ENCODE measurements around the gene RASGRP1.

Gene RASGRP1

DNA sequence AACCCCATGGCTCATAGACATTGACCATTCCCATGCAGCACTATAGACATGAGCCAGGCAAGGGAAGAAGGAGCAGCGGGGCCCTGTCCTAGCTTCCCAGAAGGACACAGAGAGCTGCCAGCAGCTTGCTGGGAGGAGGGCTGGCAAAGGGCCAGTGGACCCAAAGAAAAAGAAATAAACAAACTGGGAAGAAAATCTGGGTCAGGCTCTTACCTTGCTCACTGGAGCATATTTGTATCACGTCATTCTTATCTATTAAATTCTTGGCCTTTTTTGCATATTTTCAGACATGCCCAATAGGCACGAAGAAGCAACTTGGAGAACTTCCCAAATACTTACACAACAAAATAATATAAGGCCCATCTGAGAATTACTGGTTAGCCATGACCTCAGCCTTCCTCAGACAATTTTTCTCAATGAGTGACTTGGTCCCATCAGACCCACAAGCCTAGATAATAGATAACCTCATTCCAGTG, 28.4 kb downstream of the RASGRP1 start:
- no peak for DNase-seq (ENCODE audit: low spot score)

DNA sequence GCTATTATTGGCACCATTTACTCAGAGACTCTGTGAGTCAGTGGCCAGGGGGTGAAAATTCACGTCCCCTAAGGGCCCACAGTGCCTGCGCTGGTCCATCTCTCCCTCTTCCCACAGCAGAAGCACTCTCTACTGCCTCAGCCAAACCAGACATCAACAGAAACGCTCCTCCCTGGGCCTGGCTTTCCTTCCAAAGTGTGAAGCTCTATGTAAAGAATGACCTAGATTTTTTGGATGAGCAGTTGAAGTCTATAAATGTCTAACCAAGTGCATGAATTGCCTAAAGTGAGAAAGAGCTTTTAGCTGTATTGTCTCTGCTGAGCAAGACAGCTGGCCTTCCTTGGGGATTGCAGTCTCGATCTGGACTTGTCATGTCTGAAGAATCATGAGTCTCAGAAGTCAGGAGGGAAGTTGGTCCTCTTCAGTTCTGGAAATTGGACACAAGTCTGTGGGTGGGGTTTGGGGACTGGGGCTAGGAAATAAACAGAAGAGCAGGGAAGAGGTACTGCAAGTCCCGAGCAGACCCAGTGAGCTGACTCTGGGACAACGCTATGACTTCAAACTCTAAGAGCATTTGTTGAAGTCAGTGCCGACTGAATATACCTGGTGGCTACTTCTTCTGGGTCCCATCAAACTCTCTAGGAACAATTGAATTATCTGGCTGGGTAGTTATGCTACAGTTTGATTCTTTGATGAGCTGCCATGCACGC, 29.0 kb downstream of the RASGRP1 start:
- no peak for DNase-seq (ENCODE audit: low spot score)

DNA sequence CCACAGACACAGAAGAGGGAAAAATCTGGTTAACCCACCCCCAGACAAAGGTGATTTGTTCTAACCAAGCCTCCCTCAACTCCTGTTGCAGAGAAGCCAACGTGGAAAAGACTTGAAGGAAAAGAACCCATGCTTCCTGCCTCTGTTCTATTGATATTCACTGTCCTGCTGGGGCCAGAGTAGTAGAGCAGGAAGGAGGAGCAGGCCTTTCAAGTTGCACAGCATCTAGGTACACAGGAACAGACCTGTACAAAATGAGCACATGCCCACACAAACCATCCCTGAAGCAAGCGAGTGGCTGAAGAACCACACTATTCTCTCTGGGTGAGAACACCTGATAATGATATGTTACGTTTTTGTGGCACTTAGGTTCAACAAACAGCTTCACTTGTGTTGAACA, 29.9 kb downstream of the RASGRP1 start:
- DNase-seq (ENCODE audit: low spot score) = no peak

DNA sequence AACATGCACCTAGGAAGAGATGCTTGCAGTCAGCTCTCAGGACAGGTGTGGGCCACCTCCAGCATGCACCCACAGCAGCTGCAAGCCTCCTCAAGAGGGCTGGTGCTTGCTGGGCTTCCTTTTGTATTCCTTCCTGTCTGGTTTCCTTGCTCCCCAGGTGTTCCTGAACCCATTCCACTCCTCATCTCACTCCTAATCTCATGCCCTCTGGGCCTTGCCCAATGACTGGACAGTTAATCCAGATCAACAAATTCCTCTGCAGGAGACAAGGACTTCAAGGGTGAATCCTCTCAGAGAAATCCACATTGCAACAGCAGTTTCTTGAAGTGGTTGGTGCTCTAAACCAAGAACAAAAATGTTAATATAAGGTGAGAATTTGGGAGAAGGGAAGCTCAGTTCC, 30.7 kb downstream of the RASGRP1 start:
- no peak for DNase-seq (ENCODE audit: low spot score)

DNA sequence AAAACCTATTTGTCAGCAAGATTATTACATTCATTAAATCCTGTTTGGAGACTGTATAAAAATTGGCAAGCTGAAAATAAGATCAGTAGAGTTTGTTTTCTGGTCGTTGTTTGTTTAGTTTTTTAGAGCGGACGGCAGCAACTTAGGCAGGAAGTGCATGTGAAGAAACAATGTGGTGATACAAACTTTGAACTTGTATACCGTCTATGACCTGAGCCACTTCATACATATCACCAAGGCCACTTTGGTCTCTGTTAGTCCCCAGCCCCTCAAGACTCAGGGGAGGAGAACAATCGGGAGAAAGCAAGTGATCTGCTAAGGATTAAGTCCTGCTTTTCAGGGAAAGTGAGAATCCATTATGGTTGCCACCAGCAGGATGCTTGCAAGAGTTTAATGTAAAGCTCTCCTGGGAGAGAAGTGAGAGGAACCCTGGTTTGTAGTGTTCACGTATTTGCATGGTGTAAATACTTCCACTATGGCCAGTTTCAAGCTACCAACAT, 31.1 kb downstream of the RASGRP1 start:
- DNase-seq (ENCODE audit: low spot score) = no peak

DNA sequence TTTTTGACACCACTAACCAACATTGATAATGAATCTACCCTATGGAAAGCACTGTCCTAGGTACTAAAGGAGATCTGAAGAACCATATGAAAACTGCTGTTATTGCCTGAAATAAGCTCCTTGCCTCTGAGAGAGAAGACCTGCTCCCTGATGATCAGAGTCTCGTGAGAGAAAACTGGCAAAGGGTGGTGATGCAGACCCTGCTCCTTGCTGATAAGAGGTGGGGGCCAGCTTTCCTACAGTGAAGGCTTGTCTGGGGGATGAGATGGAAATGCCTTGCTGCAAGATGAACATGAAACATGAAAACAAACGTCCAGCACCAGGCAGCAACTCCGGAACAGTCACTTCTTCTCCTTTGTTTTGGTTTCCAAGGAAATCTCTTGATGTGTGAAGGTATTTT, 31.9 kb downstream of the RASGRP1 start:
- no peak for DNase-seq (ENCODE audit: low spot score)

DNA sequence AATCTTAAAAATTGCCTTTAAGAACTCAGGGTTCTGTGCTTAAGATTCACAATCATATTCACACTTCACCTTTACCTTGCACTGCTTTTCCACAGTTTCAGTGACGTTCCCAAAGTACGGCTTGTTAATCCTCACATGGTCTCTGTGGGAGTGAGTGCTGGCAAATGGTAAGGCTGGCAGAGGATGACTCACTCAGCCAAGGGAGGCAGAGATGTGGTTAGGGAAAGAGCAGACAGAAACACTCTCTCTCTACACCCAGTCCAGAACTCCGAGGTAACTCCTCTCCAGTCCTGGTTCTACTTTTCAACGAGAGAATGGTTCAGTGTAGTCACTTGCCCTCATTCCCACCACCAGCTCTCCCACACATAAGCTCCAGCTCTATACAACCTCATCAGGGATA, 33.1 kb downstream of the RASGRP1 start:
- no peak for DNase-seq (ENCODE audit: low spot score)

DNA sequence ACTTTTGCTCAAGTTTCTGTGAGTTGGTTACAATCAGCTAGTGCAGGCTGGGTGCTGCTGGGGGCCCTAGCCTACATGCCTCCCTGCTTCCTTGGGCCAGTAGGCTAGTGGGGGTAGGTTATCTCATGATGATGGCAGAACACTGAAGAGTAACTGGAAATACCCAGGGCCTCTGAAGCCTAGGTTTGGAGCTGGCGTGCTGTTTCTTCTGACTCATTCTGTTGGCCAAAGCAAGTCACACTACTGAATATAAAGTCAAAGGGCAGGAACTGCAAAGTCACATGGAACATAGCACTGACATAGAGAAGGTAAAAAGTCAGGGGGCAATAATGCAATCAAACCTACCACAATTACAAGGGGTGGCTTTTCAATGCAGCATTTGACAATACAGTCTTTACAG, 34.5 kb downstream of the RASGRP1 start:
- no peak for DNase-seq (ENCODE audit: low spot score)

DNA sequence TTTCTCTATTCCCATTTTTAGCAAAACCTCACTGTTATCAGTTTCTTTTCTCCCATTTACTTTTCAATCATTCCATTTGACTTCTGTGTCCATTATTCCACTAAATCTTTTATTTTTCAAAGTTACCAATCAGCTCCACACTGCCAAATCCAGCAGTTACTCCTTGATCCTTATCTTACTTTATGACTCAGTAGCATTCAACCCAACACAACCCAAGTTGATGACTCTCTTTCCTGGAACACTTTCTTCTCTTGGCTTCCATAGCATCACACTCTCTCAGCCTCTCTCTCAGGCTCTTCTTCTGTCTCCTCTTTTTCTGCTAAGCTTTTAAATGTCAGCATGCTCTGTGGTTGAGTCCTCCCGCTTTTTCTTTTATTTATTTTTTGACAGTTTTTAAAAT, 36.3 kb downstream of the RASGRP1 start:
- no peak for DNase-seq (ENCODE audit: low spot score)

DNA sequence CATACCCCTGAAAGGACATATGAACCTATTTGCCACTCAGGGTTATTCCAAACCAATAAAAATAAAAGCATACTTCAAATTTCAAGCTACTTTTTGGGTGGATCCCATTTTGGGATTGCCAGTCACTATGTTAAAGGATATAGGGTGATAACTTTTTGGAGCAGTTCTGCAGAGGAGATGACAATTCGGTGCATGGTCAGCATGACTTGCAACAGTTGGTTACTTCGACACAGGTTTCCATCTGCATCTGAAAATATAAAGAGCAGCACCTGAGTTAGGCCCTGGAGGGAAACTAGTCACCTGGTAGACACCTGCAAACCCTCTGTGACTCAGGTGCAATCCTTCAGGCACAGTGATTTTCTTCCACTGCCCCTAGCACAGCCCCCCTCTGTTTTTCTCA, 38.5 kb downstream of the RASGRP1 start:
- DNase-seq (ENCODE audit: low spot score) = no peak

DNA sequence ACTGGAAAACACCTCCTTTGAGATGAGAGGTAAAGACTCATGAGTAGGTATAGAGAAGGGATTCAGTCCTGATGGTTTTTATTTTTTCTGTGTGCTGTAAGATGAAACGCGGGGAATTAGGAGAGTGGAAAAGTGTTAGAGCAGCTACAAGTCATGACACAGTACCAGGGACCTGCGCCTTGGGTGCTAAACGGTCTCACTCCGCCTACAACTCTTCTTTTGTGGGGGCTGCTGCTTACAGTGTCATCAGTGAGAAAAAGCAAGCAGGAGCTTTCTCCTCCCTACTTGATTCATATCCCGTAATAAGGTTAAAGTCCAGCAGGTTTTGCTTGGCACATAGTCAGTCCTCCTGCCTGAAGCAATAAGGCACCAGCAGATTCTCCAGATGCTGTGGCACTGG, 39.1 kb downstream of the RASGRP1 start:
- no peak for DNase-seq (ENCODE audit: low spot score)

DNA sequence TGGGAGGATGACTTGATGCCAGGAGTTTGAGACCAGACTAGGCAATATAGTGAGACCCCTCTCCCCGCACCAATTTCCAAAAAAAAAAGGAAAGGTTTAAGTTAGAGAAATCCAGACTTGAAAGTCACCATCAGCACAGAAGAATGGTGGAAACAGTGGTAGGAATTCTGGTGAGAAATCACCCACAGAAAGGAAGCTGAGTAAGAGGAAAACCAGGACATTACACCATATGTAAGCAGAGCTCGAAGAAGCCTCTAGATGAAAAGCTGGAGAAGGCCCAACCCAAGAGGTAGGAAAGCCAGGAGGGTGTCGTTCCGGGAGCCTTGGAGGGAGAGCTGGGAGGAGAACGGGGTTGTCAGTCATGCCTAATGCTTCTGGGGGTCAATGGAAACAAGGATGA, 40.5 kb downstream of the RASGRP1 start:
- no peak for DNase-seq (ENCODE audit: low spot score)

DNA sequence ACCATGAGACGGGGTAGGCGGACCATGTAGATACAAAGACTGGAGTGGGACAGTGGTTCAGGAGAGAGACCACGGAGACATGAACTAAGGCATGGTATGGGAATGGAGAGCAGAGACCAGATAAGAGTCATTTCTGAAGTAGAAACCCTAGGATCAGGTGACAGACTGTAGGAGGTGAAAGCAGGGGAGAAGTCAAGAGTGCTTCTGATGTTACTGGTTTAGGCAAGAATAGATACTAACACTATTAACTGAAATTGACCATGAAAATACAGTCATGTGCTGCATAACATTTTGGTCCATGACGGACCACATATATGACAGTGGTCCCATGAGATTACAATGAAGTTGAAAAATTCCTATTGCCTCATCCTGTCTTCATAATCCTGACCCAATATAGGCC, 41.7 kb downstream of the RASGRP1 start:
- no peak for DNase-seq (ENCODE audit: low spot score)

DNA sequence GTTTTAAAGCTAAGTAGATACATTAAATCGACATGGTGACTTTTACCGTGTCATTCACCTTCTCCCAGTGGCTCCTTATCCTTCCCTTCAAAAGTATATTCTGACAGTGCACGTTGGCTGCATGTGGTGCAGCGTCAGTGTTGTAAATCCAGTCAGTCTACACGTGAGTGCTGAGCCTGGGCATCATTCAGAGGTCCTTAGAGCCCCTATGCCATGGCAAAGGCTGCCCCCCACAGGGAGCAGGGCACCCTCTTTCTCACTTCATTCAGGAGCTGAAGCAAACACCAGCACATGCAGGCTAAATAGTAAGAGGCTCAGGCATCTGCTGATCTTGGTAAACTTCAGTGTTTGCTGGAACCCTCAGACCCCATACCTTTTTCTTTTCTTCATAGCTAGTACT, 43.3 kb downstream of the RASGRP1 start:
- no peak for DNase-seq (ENCODE audit: low spot score)

DNA sequence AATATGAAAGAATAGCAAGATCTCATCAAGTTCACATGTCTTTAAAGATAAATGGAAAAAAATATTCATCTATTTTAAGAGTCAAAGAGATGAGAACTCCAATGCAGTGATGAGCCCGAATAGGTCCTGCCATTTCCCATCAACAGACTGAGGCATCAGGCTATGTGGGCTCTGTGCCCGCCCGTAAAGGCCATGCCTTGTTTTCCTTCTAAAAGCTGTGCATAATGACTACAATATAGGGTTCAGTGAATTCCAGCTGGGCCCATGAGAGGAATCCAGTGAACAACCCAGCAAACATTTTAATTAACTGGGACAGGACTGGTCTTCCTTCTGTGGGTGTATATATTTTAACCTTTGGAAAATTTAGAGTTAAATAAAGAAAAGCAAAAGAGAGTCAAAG, 44.6 kb downstream of the RASGRP1 start:
- no peak for DNase-seq (ENCODE audit: low spot score)

DNA sequence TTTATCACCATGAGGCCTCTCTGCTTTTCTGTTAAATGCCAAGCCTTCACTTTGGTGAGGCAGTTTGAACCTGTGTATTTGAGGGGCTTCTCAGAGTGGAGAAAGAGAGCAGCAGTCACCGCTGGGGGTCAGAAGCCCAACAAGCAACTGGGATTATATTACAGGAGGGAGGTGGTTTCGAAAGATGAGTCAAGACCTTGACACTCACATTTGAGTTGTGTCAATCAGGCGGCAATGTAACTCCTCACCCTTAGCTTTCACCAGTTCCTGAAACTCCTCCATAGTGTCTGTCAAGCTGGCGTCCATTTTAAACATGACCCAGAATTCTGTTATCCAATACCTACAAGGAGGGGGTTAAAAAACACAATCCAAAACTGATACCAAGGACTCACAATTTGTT, 46.5 kb downstream of the RASGRP1 start:
- no peak for DNase-seq (ENCODE audit: low spot score)

DNA sequence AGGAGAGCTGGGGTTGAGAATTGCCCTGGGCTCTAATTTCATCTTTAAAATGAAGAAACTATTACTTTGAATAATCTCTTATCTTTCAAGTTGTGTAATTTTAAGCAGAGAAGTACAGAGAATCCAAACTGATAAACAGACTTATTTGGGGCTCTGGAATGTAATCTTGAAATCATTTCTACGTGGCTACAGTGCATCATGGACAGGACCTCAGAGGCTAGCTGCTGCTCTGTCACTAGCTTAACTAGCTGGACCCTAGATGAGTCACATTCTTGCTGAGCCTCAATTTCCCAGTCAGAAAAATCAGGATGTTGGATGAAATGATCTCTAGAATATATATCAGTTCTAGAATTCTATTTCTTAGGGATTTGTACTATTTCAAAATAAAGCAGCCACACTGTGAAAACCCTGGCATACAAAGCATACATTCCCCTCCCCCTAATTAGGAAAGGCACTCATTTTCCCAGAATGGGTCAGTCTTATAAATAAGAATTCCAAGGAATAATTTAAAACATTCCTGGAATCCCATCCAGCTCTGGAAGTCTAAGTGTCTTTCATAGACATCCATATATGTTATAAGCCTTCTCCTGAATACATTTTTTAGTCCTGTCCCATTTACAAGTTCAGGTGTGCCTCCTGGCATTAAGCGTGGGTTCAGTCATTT, 47.2 kb downstream of the RASGRP1 start:
- no peak for DNase-seq (ENCODE audit: low spot score)

DNA sequence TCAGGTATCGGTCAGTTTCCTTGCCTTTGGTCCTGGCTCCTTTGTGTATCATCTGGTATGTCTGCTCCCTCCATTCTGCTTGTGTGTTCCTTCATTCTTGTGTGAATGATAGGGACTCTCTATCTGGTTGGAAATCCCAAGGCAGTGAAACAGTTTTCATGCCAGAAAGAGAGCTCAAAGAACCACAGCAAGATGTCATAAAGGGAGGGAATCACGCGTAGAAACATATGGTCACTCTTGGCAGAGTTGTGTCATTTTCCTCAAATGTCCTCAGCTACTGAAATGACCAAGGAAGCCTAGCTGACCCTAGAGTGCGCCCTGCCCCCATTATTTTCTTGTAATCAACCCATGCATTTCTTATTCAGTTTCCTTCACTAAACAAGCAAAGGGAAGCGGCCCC, 48.0 kb downstream of the RASGRP1 start:
- no peak for DNase-seq (ENCODE audit: low spot score)

DNA sequence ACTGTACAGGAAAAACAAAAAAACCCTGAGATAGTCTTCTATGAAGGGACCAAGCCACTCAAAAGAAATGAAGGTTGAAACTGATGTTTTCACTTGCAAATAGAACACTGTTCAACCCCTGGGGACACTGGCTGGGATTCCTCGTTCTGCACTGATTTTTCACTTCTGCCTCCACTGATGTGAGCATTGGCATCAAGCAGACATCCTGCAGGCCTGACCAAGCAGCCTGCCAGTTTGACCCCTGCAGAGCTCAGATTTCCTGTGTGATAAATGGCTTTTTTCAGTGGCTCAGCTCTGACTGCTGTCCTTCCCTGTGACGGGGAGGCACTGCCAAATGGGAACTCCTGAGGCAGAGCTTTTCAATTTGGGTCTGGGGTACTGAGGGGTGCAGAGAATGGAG, 50.0 kb downstream of the RASGRP1 start:
- DNase-seq (ENCODE audit: low spot score) = peak; percentile 9

DNA sequence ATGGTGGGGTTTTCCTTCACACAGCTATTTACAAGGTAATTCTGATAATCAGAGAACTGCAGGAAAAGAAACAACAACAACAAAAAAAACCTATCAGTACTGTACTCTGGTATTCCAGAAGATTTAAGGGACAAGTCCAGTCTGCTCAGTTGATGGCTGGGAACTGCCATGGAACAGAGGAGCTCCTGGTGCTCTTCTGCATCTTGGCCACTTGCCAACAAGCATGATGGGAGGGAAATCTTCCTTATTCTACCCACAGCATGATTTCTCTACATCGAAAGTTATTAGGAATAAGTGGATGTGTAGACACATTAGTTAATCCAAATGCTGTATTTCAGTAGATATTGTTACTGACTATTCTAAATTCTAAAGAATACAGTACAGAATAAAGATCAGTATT, 51.7 kb downstream of the RASGRP1 start:
- no peak for DNase-seq (ENCODE audit: low spot score)

DNA sequence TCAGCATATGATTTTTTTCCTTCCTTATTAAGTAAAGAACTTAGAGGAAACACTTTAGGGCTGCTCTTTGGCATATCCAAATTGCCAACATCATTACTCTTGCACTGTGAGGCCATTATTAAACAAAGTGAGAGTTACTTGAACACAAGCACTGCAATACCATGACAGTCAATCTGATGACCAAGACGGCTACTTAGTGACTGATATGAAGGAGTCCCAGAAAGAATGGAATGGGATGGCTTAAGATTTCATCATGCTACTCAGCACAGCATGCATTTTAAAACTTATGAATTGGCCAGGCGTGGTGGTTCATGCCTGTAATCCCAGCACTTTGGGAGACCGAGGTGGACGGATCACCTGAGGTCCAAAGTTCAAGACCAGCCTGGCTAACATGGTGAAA, 55.5 kb downstream of the RASGRP1 start:
- DNase-seq (ENCODE audit: low spot score) = no peak

DNA sequence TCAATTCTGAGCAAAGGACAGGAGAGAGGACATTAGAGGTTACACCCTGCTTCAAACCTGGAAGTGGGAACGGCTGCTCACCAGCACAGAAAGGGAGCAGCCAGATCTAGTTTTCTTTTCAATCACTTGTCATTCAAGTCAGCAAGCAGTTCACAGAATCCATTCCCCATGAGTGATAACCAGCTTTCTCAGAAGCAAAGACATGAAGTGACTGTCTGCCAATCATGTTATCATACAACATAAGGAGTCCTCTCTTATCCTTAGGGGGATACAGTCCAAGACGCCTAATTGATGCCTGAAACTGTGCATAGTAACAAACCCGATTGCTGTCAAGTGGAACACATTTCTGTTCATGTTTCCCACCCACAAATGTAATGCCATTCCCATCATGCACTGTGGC, 56.0 kb downstream of the RASGRP1 start:
- DNase-seq (ENCODE audit: low spot score) = no peak

DNA sequence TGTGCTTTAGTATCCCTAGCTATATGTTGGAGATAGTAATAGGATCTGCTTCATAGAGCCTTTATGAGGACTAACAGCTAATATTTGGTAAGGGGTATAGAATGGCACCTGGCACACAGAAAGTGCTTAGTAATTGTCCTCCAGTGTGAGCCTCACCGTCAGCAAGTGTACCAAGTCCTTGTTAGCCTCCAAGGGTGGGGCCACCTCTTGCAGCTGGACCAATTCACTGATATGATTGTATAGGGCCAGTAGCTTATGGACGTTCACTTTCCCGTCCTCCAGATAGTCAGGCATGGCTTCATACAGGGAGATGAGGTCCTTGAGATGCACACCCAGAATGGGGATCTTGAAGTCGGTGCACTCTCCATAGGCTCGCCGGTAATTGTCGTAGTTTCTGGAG, 57.0 kb downstream of the RASGRP1 start:
- no peak for DNase-seq (ENCODE audit: low spot score)

Data from SK-N-DZ (cell line).